H9 (cell line): ENCODE data around the gene FAM53A. TPM values are rescaled to one million over a fixed set of nuclear protein-coding genes. Genes with fewer than 3 reads are reported as not detected.

Source experiments
- DNase-seq: peaks from one replicate; pipeline ENCODE4 v3.0.0-alpha.2; 2017
- H2AFZ ChIP-seq: one replicate; pipeline ENCODE4 v1.6.1; 2013; ENCODE audit warnings: mild to moderate bottlenecking, low read length, control low read depth, moderate library complexity
- H2AK5ac ChIP-seq: 2 replicates; pipeline ENCODE4 v1.6.1; 2013; ENCODE audit warnings: low read length, control low read depth, mixed read lengths; ENCODE audit not compliant: insufficient read length
- H2BK120ac ChIP-seq: one replicate; pipeline ENCODE4 v1.6.1; 2013; ENCODE audit warnings: low read depth, mild to moderate bottlenecking, low read length, control low read depth, inconsistent platforms; ENCODE audit not compliant: poor library complexity, severe bottlenecking
- H2BK12ac ChIP-seq: 2 replicates; pipeline ENCODE4 v1.6.1; 2013; ENCODE audit warnings: low read length, control low read depth, mixed read lengths, low read depth; ENCODE audit not compliant: insufficient read length
- H2BK15ac ChIP-seq: 2 replicates; pipeline ENCODE4 v1.6.1; 2013; ENCODE audit warnings: low read depth, low read length, control low read depth
- H2BK20ac ChIP-seq: one replicate; pipeline ENCODE4 v1.6.1; 2013; ENCODE audit warnings: low read depth, mild to moderate bottlenecking, low read length, control low read depth, inconsistent platforms; ENCODE audit not compliant: poor library complexity, severe bottlenecking
- H2BK5ac ChIP-seq: 2 replicates; pipeline ENCODE4 v1.6.1; 2013; ENCODE audit warnings: low read length, control low read depth, mixed read lengths; ENCODE audit not compliant: insufficient read length
- H3K14ac ChIP-seq: 2 replicates; pipeline ENCODE4 v1.6.1; 2013; ENCODE audit warnings: low read length, control low read depth; ENCODE audit not compliant: insufficient read depth
- H3K18ac ChIP-seq: 2 replicates; pipeline ENCODE4 v1.6.1; 2013; ENCODE audit warnings: low read depth, mild to moderate bottlenecking, mixed read lengths, low read length, control low read depth; ENCODE audit not compliant: insufficient read length
- H3K23ac ChIP-seq: 2 replicates; pipeline ENCODE4 v1.6.1; 2013; ENCODE audit warnings: low read length, control low read depth, mixed read lengths, low read depth; ENCODE audit not compliant: insufficient read length
- H3K23me2 ChIP-seq: 2 replicates; pipeline ENCODE4 v1.6.1; 2013; ENCODE audit warnings: low read depth, mild to moderate bottlenecking, mixed read lengths, low read length, control low read depth; ENCODE audit not compliant: insufficient read length, poor library complexity, severe bottlenecking
- H3K27ac ChIP-seq: 2 replicates; pipeline ENCODE4 v1.5.1; 2013; ENCODE audit warnings: low read length, control low read depth, mixed read lengths, low read depth; ENCODE audit not compliant: insufficient read length
- H3K27me3 ChIP-seq: 2 replicates; pipeline ENCODE4 v1.6.1; 2013; ENCODE audit warnings: low read length, control low read depth, inconsistent platforms; ENCODE audit not compliant: insufficient read depth
- H3K4ac ChIP-seq: 2 replicates; pipeline ENCODE4 v1.6.1; 2013; ENCODE audit warnings: low read depth, mild to moderate bottlenecking, control low read depth, inconsistent platforms, low read length, moderate library complexity
- H3K4me1 ChIP-seq: 2 replicates; pipeline ENCODE4 v1.6.1; 2013; ENCODE audit warnings: low read length, control low read depth, inconsistent platforms; ENCODE audit not compliant: insufficient read depth
- H3K4me2 ChIP-seq: 2 replicates; pipeline ENCODE4 v1.6.1; 2013; ENCODE audit warnings: low read length, control low read depth, mixed read lengths; ENCODE audit not compliant: insufficient read length, insufficient read depth
- H3K56ac ChIP-seq: 2 replicates; pipeline ENCODE4 v1.6.1; 2013; ENCODE audit warnings: low read depth, mild to moderate bottlenecking, mixed read lengths, low read length, control low read depth; ENCODE audit not compliant: insufficient read length
- H3K79me1 ChIP-seq: 2 replicates; pipeline ENCODE4 v1.6.1; 2013; ENCODE audit warnings: low read depth, mild to moderate bottlenecking, moderate library complexity, low read length, control low read depth, inconsistent platforms; ENCODE audit not compliant: insufficient read depth, poor library complexity, severe bottlenecking
- H3K79me2 ChIP-seq: 2 replicates; pipeline ENCODE4 v1.6.1; 2013; ENCODE audit warnings: low read length, control low read depth, inconsistent platforms; ENCODE audit not compliant: insufficient read depth
- H3K9ac ChIP-seq: 2 replicates; pipeline ENCODE4 v1.6.1; 2013; ENCODE audit warnings: low read length, control low read depth, mixed read lengths; ENCODE audit not compliant: insufficient read length; ENCODE audit errors: extremely low read depth
- H3K9me3 ChIP-seq: one replicate; pipeline ENCODE4 v1.6.1; 2013; ENCODE audit warnings: low read depth, low read length, inconsistent platforms; ENCODE audit not compliant: control insufficient read depth
- H3T11ph ChIP-seq: one replicate; pipeline ENCODE4 v1.6.1; 2013; ENCODE audit warnings: mild to moderate bottlenecking, low read length, control low read depth, inconsistent platforms
- H4K20me1 ChIP-seq: one replicate; pipeline ENCODE4 v1.6.1; 2013; ENCODE audit not compliant: control insufficient read depth, insufficient read length, insufficient read depth
- H4K5ac ChIP-seq: 2 replicates; pipeline ENCODE4 v1.6.1; 2013; ENCODE audit warnings: low read depth, mild to moderate bottlenecking, mixed read lengths, low read length, control low read depth; ENCODE audit not compliant: insufficient read length
- H4K8ac ChIP-seq: replicated peaks from 2 replicates; pipeline ENCODE4 v1.6.1; 2013; ENCODE audit warnings: low read length, control low read depth, mixed read lengths, low read depth; ENCODE audit not compliant: insufficient read length
- H4K91ac ChIP-seq: 2 replicates; pipeline ENCODE4 v1.6.1; 2013; ENCODE audit warnings: low read depth, mild to moderate bottlenecking, moderate library complexity, mixed read lengths, low read length, control low read depth; ENCODE audit not compliant: insufficient read length
- H3K27ac Mint-ChIP-seq, 3 experiments: 2 replicates in 2 of 3; 3 replicates in 1 of 3; pipeline ENCODE4 v1.8.0; 2020 to 2021; ENCODE audit warnings: mixed read lengths in 3 of 3, mild to moderate bottlenecking in 1 of 3, moderate library complexity in 1 of 3
- H3K27me3 Mint-ChIP-seq: 2 replicates; pipeline ENCODE4 v1.8.0; 2021; ENCODE audit warnings: low read depth, mild to moderate bottlenecking, moderate library complexity, mixed read lengths
- H3K36me3 Mint-ChIP-seq, 3 experiments: 2 replicates in 2 of 3; 3 replicates in 1 of 3; pipeline ENCODE4 v1.8.0; 2020 to 2021; ENCODE audit warnings: low read depth in 3 of 3, mixed read lengths in 3 of 3; ENCODE audit not compliant: insufficient read depth in 1 of 3
- H3K4me1 Mint-ChIP-seq, 2 experiments: 2 replicates each; pipeline ENCODE4 v1.8.0; 2020; ENCODE audit warnings: mixed read lengths in 2 of 2
- H3K4me3 Mint-ChIP-seq, 2 experiments: 2 replicates in 1 of 2; 3 replicates in 1 of 2; pipeline ENCODE4 v1.8.0; 2020 to 2021; ENCODE audit warnings: mild to moderate bottlenecking in 2 of 2, mixed read lengths in 2 of 2, moderate library complexity in 1 of 2
- H3K9me3 Mint-ChIP-seq, 2 experiments: 2 replicates in 1 of 2; 3 replicates in 1 of 2; pipeline ENCODE4 v1.8.0; 2020; ENCODE audit warnings: mild to moderate bottlenecking in 2 of 2, mixed read lengths in 2 of 2, moderate library complexity in 1 of 2
- WGBS: extraction: QIAGEN DNeasy Blood & Tissue Kit; methylation state at CpG from one replicate; pipeline ENCODE4 v1.1.7; 2013; ENCODE audit warnings: missing lambda C conversion rate, low lambda C conversion rate, mixed read lengths; ENCODE audit not compliant: insufficient read length; ENCODE audit errors: extremely low coverage; 5-methylcytosine and 5-hydroxymethylcytosine counted together
- total RNA-seq: library from RNA; stranded (reverse); gene quantifications from 2 replicates; pipeline ENCODE4 v1.2.1, GENCODE V29; 2021
- TF ChIP-seq, protein P1 (sequence below): fragments of 200-600 bp; sonication (generic); conservative IDR thresholded peaks from 3 replicates; pipeline ENCODE4 v1.8.0; 2021; ENCODE audit warnings: antibody characterized with exemption, mild to moderate bottlenecking

Gene FAM53A
- total RNA-seq, 1 experiment from 2014 or later, result 2.4 TPM

GRCh38 chr4:1613099-1613495 lies 71.0 kb downstream of the FAM53A start:
- Histone ChIP-seq H3K23me2 (no peaks in the 10 kb centered on the region), H3K4ac (no peak overlapping the region), H3K9me3 (no peaks in the 10 kb centered on the region), H2BK20ac (no peak overlapping the region), H3T11ph (no peak overlapping the region), H3K14ac (no peak overlapping the region), H3K56ac (no peak overlapping the region), H3K4me1 (no peaks in the 10 kb centered on the region), H2BK5ac (no peak overlapping the region), H2BK15ac (no peak overlapping the region), H4K20me1 (no peaks in the 10 kb centered on the region), H3K9ac (no peak overlapping the region), H3K79me1 (no peaks in the 10 kb centered on the region), H4K5ac (no peak overlapping the region), H2BK12ac (no peak overlapping the region), H3K23ac (no peak overlapping the region), H2BK120ac (no peak overlapping the region), H3K4me2 (no peak overlapping the region), H2AFZ (no peak overlapping the region), H3K27me3 (no peaks in the 10 kb centered on the region), H2AK5ac (no peak overlapping the region), H3K27ac (no peak overlapping the region), H3K18ac (no peak overlapping the region), H3K79me2 (no peaks in the 10 kb centered on the region), H4K8ac (no peak overlapping the region), H4K91ac (no peak overlapping the region)
- no peaks in the 10 kb centered on the region for H3K4me1 Mint-ChIP-seq
- H3K9me3 Mint-ChIP-seq, result peaks cover 0 to 4% of the 10 kb centered on the region in 2 experiments; a peak in 2 of 5 replicates
- no peak overlapping the region for H3K4me3 Mint-ChIP-seq
- no CpG with 5 or more reads among the region's 9 CpGs for WGBS
- H3K27me3 Mint-ChIP-seq, result no peaks in the 10 kb centered on the region; the same call in none of the 2 replicates
- H3K36me3 Mint-ChIP-seq, result no peaks in the 10 kb centered on the region
- TF ChIP-seq, protein P1, sequence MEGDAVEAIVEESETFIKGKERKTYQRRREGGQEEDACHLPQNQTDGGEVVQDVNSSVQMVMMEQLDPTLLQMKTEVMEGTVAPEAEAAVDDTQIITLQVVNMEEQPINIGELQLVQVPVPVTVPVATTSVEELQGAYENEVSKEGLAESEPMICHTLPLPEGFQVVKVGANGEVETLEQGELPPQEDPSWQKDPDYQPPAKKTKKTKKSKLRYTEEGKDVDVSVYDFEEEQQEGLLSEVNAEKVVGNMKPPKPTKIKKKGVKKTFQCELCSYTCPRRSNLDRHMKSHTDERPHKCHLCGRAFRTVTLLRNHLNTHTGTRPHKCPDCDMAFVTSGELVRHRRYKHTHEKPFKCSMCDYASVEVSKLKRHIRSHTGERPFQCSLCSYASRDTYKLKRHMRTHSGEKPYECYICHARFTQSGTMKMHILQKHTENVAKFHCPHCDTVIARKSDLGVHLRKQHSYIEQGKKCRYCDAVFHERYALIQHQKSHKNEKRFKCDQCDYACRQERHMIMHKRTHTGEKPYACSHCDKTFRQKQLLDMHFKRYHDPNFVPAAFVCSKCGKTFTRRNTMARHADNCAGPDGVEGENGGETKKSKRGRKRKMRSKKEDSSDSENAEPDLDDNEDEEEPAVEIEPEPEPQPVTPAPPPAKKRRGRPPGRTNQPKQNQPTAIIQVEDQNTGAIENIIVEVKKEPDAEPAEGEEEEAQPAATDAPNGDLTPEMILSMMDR, result no peak
- DNase-seq, result no peak
- H3K27ac Mint-ChIP-seq, result no peak overlapping the region; a peak in 1 of 7 replicates
